Neuronal stem cell (in vitro differentiated cells): Measurements from ENCODE around the gene SEMA6B.

Source experiments
- DNase-seq: peaks from one replicate; pipeline ENCODE4 v3.0.0-alpha.2; 2013; ENCODE audit warnings: low spot score
- H2AFZ ChIP-seq: one replicate; pipeline ENCODE4 v1.6.1; 2013; ENCODE audit warnings: mild to moderate bottlenecking, low read length, inconsistent platforms
- H2AK5ac ChIP-seq: 2 replicates; pipeline ENCODE4 v1.6.1; 2013; ENCODE audit warnings: low read depth, mild to moderate bottlenecking, inconsistent platforms, low read length, moderate library complexity, mixed read lengths
- H2BK120ac ChIP-seq: 2 replicates; pipeline ENCODE4 v1.6.1; 2013; ENCODE audit warnings: low read depth, mild to moderate bottlenecking, inconsistent platforms, low read length, moderate library complexity, mixed read lengths
- H2BK12ac ChIP-seq: one replicate; pipeline ENCODE4 v1.6.1; 2013; ENCODE audit warnings: low read length, inconsistent platforms
- H2BK15ac ChIP-seq: 2 replicates; pipeline ENCODE4 v1.6.1; 2013; ENCODE audit warnings: mild to moderate bottlenecking, low read length, inconsistent platforms, mixed read lengths
- H2BK5ac ChIP-seq: one replicate; pipeline ENCODE4 v1.6.1; 2013; ENCODE audit warnings: inconsistent platforms, mild to moderate bottlenecking, low read length, moderate library complexity
- H3K14ac ChIP-seq: one replicate; pipeline ENCODE4 v1.6.1; 2013; ENCODE audit warnings: low read length, inconsistent platforms
- H3K18ac ChIP-seq: 2 replicates; pipeline ENCODE4 v1.6.1; 2013; ENCODE audit warnings: low read length, inconsistent platforms
- H3K23ac ChIP-seq: 2 replicates; pipeline ENCODE4 v1.6.1; 2013; ENCODE audit warnings: low read depth, mild to moderate bottlenecking, mixed read lengths, low read length, inconsistent platforms; ENCODE audit not compliant: poor library complexity
- H3K27ac ChIP-seq: replicated peaks from 3 replicates; pipeline ENCODE4 v1.5.1; 2013; ENCODE audit warnings: low read length, inconsistent platforms
- H3K27me3 ChIP-seq, 3 experiments: 2 replicates each; pipeline ENCODE4 v1.6.1; 2013; ENCODE audit warnings: low read length in 3 of 3, mild to moderate bottlenecking in 2 of 3, inconsistent platforms in 1 of 3, low read depth in 1 of 3, mixed read lengths in 1 of 3, moderate library complexity in 1 of 3; ENCODE audit not compliant: control insufficient read depth in 3 of 3, insufficient read depth in 3 of 3
- H3K36me3 ChIP-seq, 2 donors: replicated peaks in 1 of 2; 2 replicates each; pipeline ENCODE4 v1.6.1; 2013; ENCODE audit warnings: low read length in 2 of 2; ENCODE audit not compliant: control insufficient read depth in 2 of 2, insufficient read depth in 2 of 2
- H3K4ac ChIP-seq: 2 replicates; pipeline ENCODE4 v1.6.1; 2013; ENCODE audit warnings: inconsistent platforms, mild to moderate bottlenecking, low read length, moderate library complexity
- H3K4me1 ChIP-seq, 2 donors: 1 replicate in 1 of 2; 2 replicates in 1 of 2; pipeline ENCODE4 v1.6.1; 2013; ENCODE audit warnings: low read length in 2 of 2, low read depth in 1 of 2; ENCODE audit not compliant: control insufficient read depth in 2 of 2, insufficient read depth in 1 of 2
- H3K4me2 ChIP-seq: one replicate; pipeline ENCODE4 v1.6.1; 2013; ENCODE audit warnings: mild to moderate bottlenecking, low read length, inconsistent platforms; ENCODE audit not compliant: insufficient read depth, poor library complexity, severe bottlenecking
- H3K4me3 ChIP-seq, 2 donors: 2 replicates each; pipeline ENCODE4 v1.5.1; 2013; ENCODE audit warnings: low read length in 2 of 2, mild to moderate bottlenecking in 2 of 2, inconsistent platforms in 1 of 2, moderate library complexity in 1 of 2
- H3K79me1 ChIP-seq: one replicate; pipeline ENCODE4 v1.6.1; 2013; ENCODE audit warnings: low read depth, mild to moderate bottlenecking, inconsistent platforms, low read length, moderate library complexity
- H3K9ac ChIP-seq: one replicate; pipeline ENCODE4 v1.6.1; 2013; ENCODE audit warnings: mild to moderate bottlenecking, low read depth, low read length, inconsistent platforms; ENCODE audit not compliant: poor library complexity
- H3K9me3 ChIP-seq, 2 donors: replicated peaks in 1 of 2; 2 replicates each; pipeline versions ENCODE3 to v1.6.1; 2013; ENCODE audit warnings: low read length in 2 of 2, mild to moderate bottlenecking in 2 of 2, inconsistent platforms in 1 of 2, low read depth in 1 of 2, mixed read lengths in 1 of 2, moderate library complexity in 1 of 2; ENCODE audit not compliant: control insufficient read depth in 2 of 2, insufficient read depth in 1 of 2
- H4K8ac ChIP-seq: one replicate; pipeline ENCODE4 v1.6.1; 2013; ENCODE audit warnings: low read depth, mild to moderate bottlenecking, inconsistent platforms, low read length, moderate library complexity
- H4K91ac ChIP-seq: one replicate; pipeline ENCODE4 v1.6.1; 2013; ENCODE audit warnings: low read length, low read depth, mild to moderate bottlenecking, inconsistent platforms; ENCODE audit not compliant: poor library complexity
- WGBS, 2 donors: extraction: QIAGEN DNeasy Blood & Tissue Kit; methylation state at CpG; one replicate each; pipeline ENCODE4 v1.1.7; 2013; ENCODE audit warnings: missing lambda C conversion rate in 2 of 2, mixed read lengths in 1 of 2; ENCODE audit not compliant: insufficient read length in 2 of 2, insufficient replicate concordance in 1 of 2; ENCODE audit errors: extremely low coverage in 2 of 2; 5-methylcytosine and 5-hydroxymethylcytosine counted together

The SEMA6B gene

DNA sequence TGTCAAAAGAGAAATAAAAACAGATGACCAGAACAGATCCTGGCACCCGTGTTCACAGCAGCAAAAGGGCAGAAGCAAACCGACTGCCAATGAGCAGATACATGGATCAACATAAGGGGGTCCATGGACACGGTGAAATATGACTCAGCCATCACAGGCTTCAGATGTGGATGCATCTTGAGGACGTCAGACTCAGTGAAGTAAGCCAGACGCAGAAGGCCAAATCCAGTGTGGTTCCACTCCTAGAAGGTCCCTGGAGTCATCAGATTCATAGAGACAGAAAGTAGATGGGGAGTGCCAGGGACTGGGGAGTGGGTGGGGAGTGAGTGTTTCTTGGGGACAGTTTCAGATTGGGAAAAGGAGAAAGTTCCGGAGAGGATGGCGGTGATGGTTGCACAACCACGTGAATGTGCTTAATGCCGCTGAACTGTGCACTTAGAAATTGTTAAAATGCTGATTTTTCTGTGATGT is 28.8 kb upstream of the SEMA6B start:
- Histone ChIP-seq H2BK5ac (no peak overlapping the region), H3K9ac (peak overlapping the region; percentile 2), H2BK120ac (no peak overlapping the region), H3K79me1 (no peaks in the 10 kb centered on the region), H3K23ac (no peak overlapping the region), H3K18ac (peak overlapping the region; percentile 27), H3K4ac (no peak overlapping the region), H4K8ac (no peak overlapping the region), H3K9me3 (no peaks in the 10 kb centered on the region), H3K14ac (no peak overlapping the region), H3K4me3 (no peak overlapping the region), H4K91ac (no peak overlapping the region), H3K4me2 (no peak overlapping the region), H2AFZ (peak overlapping the region; percentile 63), H3K27ac (no peak overlapping the region), H3K36me3 (no peaks in the 10 kb centered on the region), H2AK5ac (peak overlapping the region; percentile 11), H3K4me1 (peaks cover 9 to 10% of the 10 kb centered on the region in 2 donors), H3K27me3 (peaks cover 0 to 4% (median 2%) of the 10 kb centered on the region in 3 experiments), H2BK12ac (no peak overlapping the region), H2BK15ac (no peak overlapping the region)
- WGBS, 2 donors = no CpG with 5 or more reads among the region's 9 CpGs
- DNase-seq = no peak

DNA sequence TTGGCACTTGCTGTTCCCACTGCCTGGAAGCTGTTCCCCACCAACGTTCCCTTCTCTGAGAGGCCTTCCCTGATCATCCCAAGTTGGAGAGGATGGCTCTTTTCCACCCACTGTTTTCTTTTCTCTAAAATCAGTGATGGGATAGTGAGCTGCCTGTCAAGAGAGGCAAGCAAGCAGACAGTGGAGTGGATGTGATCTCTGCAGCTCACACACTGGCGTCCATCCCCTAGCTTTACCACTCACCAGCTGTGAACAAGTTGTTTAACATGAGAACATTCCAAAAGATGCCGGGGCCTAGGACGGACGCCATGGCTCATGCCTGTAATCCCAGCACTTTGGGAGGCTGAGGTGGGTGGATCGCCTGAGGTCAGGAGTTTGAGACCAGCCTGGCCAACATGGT is 28.0 kb upstream of the SEMA6B start:
- H3K23ac ChIP-seq = no peak overlapping the region
- no peak overlapping the region for H4K91ac ChIP-seq
- no peak overlapping the region for H2AK5ac ChIP-seq
- H2BK12ac ChIP-seq = no peak overlapping the region
- H4K8ac ChIP-seq = no peak overlapping the region
- no peak overlapping the region for H2AFZ ChIP-seq
- no peak overlapping the region for H3K4me3 ChIP-seq
- no peak overlapping the region for H3K4me2 ChIP-seq
- no peaks in the 10 kb centered on the region for H3K36me3 ChIP-seq
- no peak for DNase-seq
- H3K27me3 ChIP-seq = peaks cover 0 to 8% (median 2%) of the 10 kb centered on the region in 3 experiments
- H2BK120ac ChIP-seq = no peak overlapping the region
- no peak overlapping the region for H3K4ac ChIP-seq
- no CpG with 5 or more reads among the region's 6 CpGs for WGBS, 2 donors
- no peak overlapping the region for H3K9ac ChIP-seq
- H3K79me1 ChIP-seq = no peaks in the 10 kb centered on the region
- no peak overlapping the region for H2BK5ac ChIP-seq
- H3K18ac ChIP-seq = no peak overlapping the region
- H3K9me3 ChIP-seq = no peaks in the 10 kb centered on the region
- no peak overlapping the region for H3K14ac ChIP-seq
- H3K4me1 ChIP-seq = peaks cover 9 to 12% of the 10 kb centered on the region in 2 donors
- no peak overlapping the region for H3K27ac ChIP-seq
- no peak overlapping the region for H2BK15ac ChIP-seq

DNA sequence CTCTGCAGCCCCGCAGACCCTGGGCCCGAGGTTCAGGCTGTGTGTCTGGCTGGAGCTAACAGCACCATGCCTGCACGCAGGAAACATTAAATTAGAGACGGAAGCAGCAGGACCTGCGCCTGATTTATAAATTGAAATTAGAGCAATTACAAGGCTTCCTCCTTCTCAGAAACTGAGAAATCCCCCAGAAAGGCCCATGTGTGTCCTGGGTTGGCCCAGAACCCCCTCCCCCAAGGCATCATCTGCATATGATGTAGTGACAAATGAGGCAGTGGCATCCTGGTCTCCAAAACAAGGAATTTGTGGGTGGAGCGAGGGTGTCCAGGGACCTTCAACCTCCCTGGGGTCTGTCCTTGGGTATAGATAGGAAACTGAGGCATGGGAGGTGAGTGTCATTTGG is 27.2 kb upstream of the SEMA6B start:
- Histone ChIP-seq H3K36me3 (no peaks in the 10 kb centered on the region), H4K91ac (no peak overlapping the region), H2BK120ac (no peak overlapping the region), H2BK5ac (no peak overlapping the region), H3K23ac (no peak overlapping the region), H2AK5ac (peak overlapping the region; percentile 12), H3K79me1 (no peaks in the 10 kb centered on the region), H2AFZ (no peak overlapping the region), H3K9ac (no peak overlapping the region), H3K14ac (no peak overlapping the region), H3K4me3 (no peak overlapping the region), H3K27me3 (peaks cover 0 to 15% (median 8%) of the 10 kb centered on the region in 3 experiments), H4K8ac (no peak overlapping the region), H2BK12ac (peak overlapping the region; percentile 47), H3K27ac (no peak overlapping the region), H2BK15ac (peak overlapping the region; percentile 41), H3K4ac (no peak overlapping the region), H3K9me3 (no peaks in the 10 kb centered on the region), H3K18ac (peak overlapping the region; percentile 72), H3K4me2 (no peak overlapping the region), H3K4me1 (peaks cover 15 to 18% of the 10 kb centered on the region in 2 donors)
- no peak for DNase-seq
- no CpG with 5 or more reads among the region's 6 CpGs for WGBS, 2 donors

DNA sequence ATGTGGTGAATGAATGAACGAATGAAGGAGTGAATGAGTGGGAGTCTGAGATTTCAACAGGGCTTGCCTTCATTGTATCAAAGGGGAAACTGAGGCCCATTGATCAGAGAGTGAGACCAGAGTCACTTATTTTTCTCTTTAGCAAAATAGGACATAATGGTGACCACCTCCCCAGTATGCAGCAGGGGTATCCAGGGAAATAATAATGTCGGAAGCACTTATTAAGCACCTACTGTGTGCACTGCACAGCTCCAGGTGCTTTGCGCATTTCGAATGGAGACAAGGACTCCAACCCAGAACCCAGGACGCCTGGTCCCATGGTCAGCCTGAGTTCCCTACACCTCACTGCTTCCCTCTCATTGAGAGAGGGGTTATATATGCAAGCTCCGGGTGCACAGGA is 26.8 kb upstream of the SEMA6B start:
- peaks cover 15 to 18% of the 10 kb centered on the region in 2 donors for H3K4me1 ChIP-seq
- no peak overlapping the region for H2AFZ ChIP-seq
- no peak overlapping the region for H2BK120ac ChIP-seq
- no peak overlapping the region for H2BK5ac ChIP-seq
- H4K8ac ChIP-seq = no peak overlapping the region
- H3K27ac ChIP-seq = no peak overlapping the region
- H3K23ac ChIP-seq = no peak overlapping the region
- no peaks in the 10 kb centered on the region for H3K79me1 ChIP-seq
- no CpG with 5 or more reads among the region's 6 CpGs for WGBS, 2 donors
- H2BK12ac ChIP-seq = peak overlapping the region; percentile 47
- H4K91ac ChIP-seq = no peak overlapping the region
- no peaks in the 10 kb centered on the region for H3K9me3 ChIP-seq
- H3K4ac ChIP-seq = no peak overlapping the region
- H2AK5ac ChIP-seq = peak overlapping the region; percentile 12
- H3K14ac ChIP-seq = no peak overlapping the region
- H3K36me3 ChIP-seq = no peaks in the 10 kb centered on the region
- no peak overlapping the region for H3K4me2 ChIP-seq
- peaks cover 0 to 15% (median 8%) of the 10 kb centered on the region in 3 experiments for H3K27me3 ChIP-seq
- DNase-seq = no peak
- H2BK15ac ChIP-seq = peak overlapping the region; percentile 41
- H3K4me3 ChIP-seq = no peak overlapping the region
- H3K18ac ChIP-seq = peak overlapping the region; percentile 72
- H3K9ac ChIP-seq = no peak overlapping the region
